ENCODE results near the gene SMOC1.
A peak's percentile ranks its signal among the peaks of the same experiment; 100 is the strongest.

GRCh38 chr14:70013271-70013873 is 134.2 kb downstream of the SMOC1 start:
- TF ChIP-seq CTCF (conservative IDR thresholded peaks at IDR 0.05), result peak; percentile 90
- TF ChIP-seq EZH2 (IDR thresholded peaks at IDR 0.05; ENCODE audit: low read depth), result no peak
